Spleen (tissue), 11 donors: Measurements from ENCODE around the gene WDR7. TPM values are rescaled to one million over a fixed set of nuclear protein-coding genes. Genes with fewer than 3 reads are reported as not detected.

Experiments used
- DNase-seq: peaks from one replicate; pipeline ENCODE4 v3.0.0-alpha.2; 2020
- H3K27ac ChIP-seq, 8 donors: fragments of 200-600 bp; sonication (generic) in 7 of 8; 1 replicate in 4 of 8; 2 replicates in 4 of 8; pipeline versions ENCODE4 v1.5.0 to v1.8.0; 2016 to 2021; ENCODE audit warnings: inconsistent platforms in 4 of 8, mild to moderate bottlenecking in 4 of 8, moderate library complexity in 1 of 8
- H3K27me3 ChIP-seq, 7 donors: fragments of 200-600 bp; sonication (generic) in 6 of 7; replicated peaks in 1 of 7; 1 replicate in 4 of 7; 2 replicates in 3 of 7; pipeline versions ENCODE4 v1.5.0 to v1.8.0; 2016 to 2021; ENCODE audit warnings: inconsistent platforms in 3 of 7, mild to moderate bottlenecking in 1 of 7
- H3K36me3 ChIP-seq, 6 donors: fragments of 200-600 bp; sonication (generic) in 5 of 6; 1 replicate in 4 of 6; 2 replicates in 2 of 6; pipeline versions ENCODE4 v1.5.0 to v1.8.0; 2016 to 2021; ENCODE audit warnings: inconsistent platforms in 2 of 6
- H3K4me1 ChIP-seq, 6 donors: fragments of 200-600 bp; sonication (generic) in 5 of 6; 1 replicate in 3 of 6; 2 replicates in 3 of 6; pipeline versions ENCODE4 v1.5.0 to v1.8.0; 2016 to 2021; ENCODE audit warnings: inconsistent platforms in 3 of 6
- H3K4me3 ChIP-seq, 8 donors: fragments of 200-600 bp; sonication (generic) in 7 of 8; 1 replicate in 4 of 8; 2 replicates in 4 of 8; pipeline versions ENCODE4 v1.5.0 to v1.8.0; 2016 to 2021; ENCODE audit warnings: inconsistent platforms in 4 of 8, mild to moderate bottlenecking in 4 of 8, moderate library complexity in 2 of 8
- H3K9me3 ChIP-seq, 8 donors: fragments of 200-600 bp; sonication (generic) in 7 of 8; 1 replicate in 4 of 8; 2 replicates in 4 of 8; pipeline versions ENCODE4 v1.5.0 to v1.8.0; 2016 to 2021; ENCODE audit warnings: inconsistent platforms in 4 of 8
- POLR2A ChIP-seq, 3 donors: fragments of 450-650 bp; IDR thresholded peaks; one replicate each; pipeline ENCODE4 v1.5.1; 2017; ENCODE audit warnings: antibody characterized with exemption in 3 of 3, mild to moderate bottlenecking in 1 of 3
- POLR2AphosphoS5 ChIP-seq, 3 donors: sonication (generic); formaldehyde crosslinking; IDR thresholded peaks; one replicate each; pipeline ENCODE4 v1.5.1; 2017; ENCODE audit warnings: antibody characterized with exemption in 3 of 3
- WGBS, 5 donors: extraction: QIAGEN DNeasy Blood & Tissue Kit in 3 of 5; methylation state at CpG; one replicate each; pipeline versions ENCODE4 v1.1.5 to v1.1.7; 2013 to 2018; 5-methylcytosine and 5-hydroxymethylcytosine counted together
- intact Hi-C: fragments of 100-400 bp; cut with DNase I; formaldehyde crosslinking; loops from one replicate; pipeline ENCODE4 v1.15.0; 2023; ENCODE audit warnings: low total_unique reads
- polyA plus RNA-seq, 3 donors: library from polyadenylated mRNA; stranded (reverse); fragments of 200-250 nt; gene quantifications; one replicate each; pipeline ENCODE4 v1.2.1, GENCODE V29; 2013
- total RNA-seq, 7 donors: library from RNA; depleted of rRNA in 3 of 7; stranded (reverse); fragments of >200 nt in 3 of 7; fragmentation: NEBNext Ultra II Directional in 4 of 7; extraction: Animal tissue kit (Norgen Biotek cat#: 25700) in 4 of 7; gene quantifications; one replicate each; pipeline versions ENCODE4 v1.1.0 to v1.2.1, GENCODE V29; 2016 to 2021
- TF ChIP-seq, protein P1 (sequence below), 11 experiments: fragments of 200-600 bp in 7 of 11; fragments of 450-650 bp in 4 of 11; sonication (generic) in 4 of 11; IDR thresholded peaks in 8 of 11; conservative IDR thresholded peaks in 3 of 11; 1 replicate in 7 of 11; 2 replicates in 4 of 11; pipeline versions ENCODE4 v1.4.0 to v1.8.0; 2016 to 2021; ENCODE audit warnings: antibody characterized with exemption in 11 of 11, inconsistent platforms in 4 of 11, mild to moderate bottlenecking in 1 of 11
- donor health status: healthy with polysubstance abuse.
- donor health status: DM: no; HTN: no; CAD: no; lungs with moderate emphysema.
- donor health status: DM: no; HTN: no; CAD: no.
- donor health status: Bipolar disorder and iron deficiency.
- donor health status: healthy.
- donor health status: DM: no; HTN: no; CAD: no.
- donor health status: DM: yes; HTN: yes; CAD: no.

Gene WDR7
- total and polyA plus RNA-seq, 10 donors, result 2.8 to 55.9 (median 42.8) TPM

DNA sequence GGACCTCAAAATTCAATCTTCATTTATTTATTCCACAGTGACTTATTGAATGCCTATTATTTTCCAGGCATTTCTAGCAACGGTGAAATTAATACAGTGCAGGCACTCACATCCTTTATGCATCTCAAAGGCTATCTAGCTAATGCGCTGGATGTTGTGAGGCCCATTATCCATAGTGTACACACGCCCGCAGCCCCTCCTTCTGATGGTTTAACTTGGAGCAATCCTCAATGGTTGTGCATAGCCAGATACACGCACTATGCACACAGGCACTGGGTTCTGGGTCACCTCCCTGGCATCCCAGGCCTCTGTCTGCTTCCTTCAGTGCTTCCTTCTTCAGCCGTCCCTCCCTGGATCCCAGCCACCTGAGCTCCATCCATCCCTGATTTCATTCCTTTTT is 387.2 kb downstream of the WDR7 start:
- DNase-seq, result no peak
- TF ChIP-seq, protein P1, sequence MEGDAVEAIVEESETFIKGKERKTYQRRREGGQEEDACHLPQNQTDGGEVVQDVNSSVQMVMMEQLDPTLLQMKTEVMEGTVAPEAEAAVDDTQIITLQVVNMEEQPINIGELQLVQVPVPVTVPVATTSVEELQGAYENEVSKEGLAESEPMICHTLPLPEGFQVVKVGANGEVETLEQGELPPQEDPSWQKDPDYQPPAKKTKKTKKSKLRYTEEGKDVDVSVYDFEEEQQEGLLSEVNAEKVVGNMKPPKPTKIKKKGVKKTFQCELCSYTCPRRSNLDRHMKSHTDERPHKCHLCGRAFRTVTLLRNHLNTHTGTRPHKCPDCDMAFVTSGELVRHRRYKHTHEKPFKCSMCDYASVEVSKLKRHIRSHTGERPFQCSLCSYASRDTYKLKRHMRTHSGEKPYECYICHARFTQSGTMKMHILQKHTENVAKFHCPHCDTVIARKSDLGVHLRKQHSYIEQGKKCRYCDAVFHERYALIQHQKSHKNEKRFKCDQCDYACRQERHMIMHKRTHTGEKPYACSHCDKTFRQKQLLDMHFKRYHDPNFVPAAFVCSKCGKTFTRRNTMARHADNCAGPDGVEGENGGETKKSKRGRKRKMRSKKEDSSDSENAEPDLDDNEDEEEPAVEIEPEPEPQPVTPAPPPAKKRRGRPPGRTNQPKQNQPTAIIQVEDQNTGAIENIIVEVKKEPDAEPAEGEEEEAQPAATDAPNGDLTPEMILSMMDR (IDR thresholded peaks at IDR 0.05 in 8 of 11, conservative IDR thresholded peaks at IDR 0.05 in 3 of 11), result no peak
- TF ChIP-seq POLR2A (IDR thresholded peaks at IDR 0.05) (no peak), POLR2AphosphoS5 (IDR thresholded peaks at IDR 0.05) (no peak)
- Histone ChIP-seq H3K36me3 (no peaks in the 10 kb centered on the region), H3K27me3 (no peaks in the 10 kb centered on the region), H3K4me1 (no peaks in the 10 kb centered on the region), H3K4me3 (no peak overlapping the region), H3K9me3 (no peaks in the 10 kb centered on the region), H3K27ac (no peak overlapping the region)
- intact Hi-C loops, result no loop called here
- 74 to 87% (median 78%) methylated on average over 6 of the region's 6 CpGs for WGBS, 5 donors

DNA sequence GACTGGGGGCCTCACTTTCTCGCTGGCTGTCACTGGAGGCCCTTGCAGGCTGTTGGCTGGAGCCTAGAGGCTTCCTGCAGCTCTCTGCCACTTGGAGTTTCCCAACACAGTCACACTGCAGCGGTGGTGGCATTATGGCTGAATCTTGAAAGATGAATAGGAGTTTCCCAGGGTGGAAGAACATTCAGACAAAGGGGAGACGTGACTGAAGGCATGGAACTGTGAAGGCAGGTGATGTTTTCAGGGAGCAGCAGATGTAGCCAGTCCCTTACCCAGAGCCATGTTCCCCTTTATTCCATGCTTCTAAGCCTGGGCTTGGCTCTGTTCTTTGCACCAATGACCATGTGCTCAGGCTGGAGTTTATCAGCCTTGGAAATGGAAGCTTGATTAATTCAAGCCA is 389.0 kb downstream of the WDR7 start:
- Histone ChIP-seq H3K36me3 (no peaks in the 10 kb centered on the region), H3K27ac (no peak overlapping the region), H3K27me3 (no peaks in the 10 kb centered on the region), H3K4me3 (no peak overlapping the region), H3K9me3 (peaks cover 0 to under 1% (median 0%) of the 10 kb centered on the region in 8 donors), H3K4me1 (no peaks in the 10 kb centered on the region)
- DNase-seq, result no peak
- intact Hi-C loops, result no loop called here
- TF ChIP-seq POLR2AphosphoS5 (IDR thresholded peaks at IDR 0.05), result no peak
- TF ChIP-seq POLR2A (IDR thresholded peaks at IDR 0.05), result no peak
- TF ChIP-seq, protein P1 (IDR thresholded peaks at IDR 0.05 in 8 of 11, conservative IDR thresholded peaks at IDR 0.05 in 3 of 11), result no peak
- 53 to 94% (median 64%) methylated on average over 2 to 3 of the region's 3 CpGs for WGBS, 5 donors

DNA sequence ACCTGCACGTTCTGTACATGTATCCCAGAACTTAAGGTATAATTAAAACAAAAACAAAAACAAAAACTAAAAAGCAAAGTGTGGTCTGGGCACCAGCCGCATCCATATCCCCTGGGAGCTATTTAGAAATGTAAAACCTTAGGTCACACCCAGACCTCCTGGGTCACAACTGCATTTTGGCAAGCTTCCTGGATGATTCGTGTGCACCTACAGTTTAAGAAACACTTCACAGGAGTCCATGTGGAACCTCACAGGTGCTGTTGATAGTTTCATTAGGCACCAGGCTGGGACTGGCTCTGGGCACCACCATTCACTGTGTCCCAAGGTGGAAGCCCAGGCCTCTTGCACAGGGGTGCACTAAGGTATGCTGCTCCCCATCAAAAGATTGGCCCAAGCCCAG is 392.1 kb downstream of the WDR7 start:
- 81 to 91% (median 85%) methylated on average over 3 of the region's 3 CpGs for WGBS, 5 donors
- Histone ChIP-seq H3K4me1 (no peaks in the 10 kb centered on the region), H3K27ac (no peak overlapping the region), H3K4me3 (no peak overlapping the region), H3K9me3 (peaks cover 0 to 14% (median 9%) of the 10 kb centered on the region in 8 donors), H3K36me3 (no peaks in the 10 kb centered on the region), H3K27me3 (no peaks in the 10 kb centered on the region)
- DNase-seq, result no peak
- TF ChIP-seq POLR2AphosphoS5 (IDR thresholded peaks at IDR 0.05) (no peak), POLR2A (IDR thresholded peaks at IDR 0.05) (no peak)
- TF ChIP-seq, protein P1 (IDR thresholded peaks at IDR 0.05 in 8 of 11, conservative IDR thresholded peaks at IDR 0.05 in 3 of 11), result no peak
- intact Hi-C loops, result no loop called here

DNA sequence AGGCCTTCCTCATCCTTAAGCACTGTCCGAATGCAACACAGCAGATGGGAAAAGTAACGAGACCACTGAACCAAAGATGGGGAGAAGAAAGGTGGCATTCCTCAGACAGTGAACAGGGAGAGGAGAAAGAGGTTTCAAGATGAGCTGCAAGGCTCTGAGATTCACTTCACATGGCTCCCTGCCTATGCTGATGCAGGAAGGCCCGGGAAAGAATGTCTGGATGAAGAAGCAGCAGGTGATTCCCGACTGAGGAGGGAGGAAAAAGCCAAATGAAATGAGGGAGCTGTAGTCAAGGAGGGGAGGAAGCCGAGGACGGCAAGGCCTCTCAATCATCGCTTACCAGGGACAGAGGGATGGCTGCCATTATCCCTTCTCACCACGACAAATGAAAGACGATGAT is 397.2 kb downstream of the WDR7 start:
- Histone ChIP-seq H3K27ac (no peak overlapping the region), H3K27me3 (peaks cover 0 to 14% (median 0%) of the 10 kb centered on the region in 7 donors), H3K4me1 (no peaks in the 10 kb centered on the region), H3K9me3 (peaks cover 0 to 14% (median 9%) of the 10 kb centered on the region in 8 donors), H3K36me3 (no peaks in the 10 kb centered on the region), H3K4me3 (no peak overlapping the region)
- WGBS, 5 donors, result 64 to 80% (median 77%) methylated on average over 9 of the region's 9 CpGs
- TF ChIP-seq POLR2AphosphoS5 (IDR thresholded peaks at IDR 0.05) (no peak), POLR2A (IDR thresholded peaks at IDR 0.05) (no peak)
- TF ChIP-seq, protein P1 (IDR thresholded peaks at IDR 0.05 in 8 of 11, conservative IDR thresholded peaks at IDR 0.05 in 3 of 11), result no peak
- intact Hi-C loops, result no loop called here
- DNase-seq, result no peak
